Adrenal gland (tissue), 5 donors: ENCODE results near the gene NPC2.

Experiments
- POLR2A ChIP-seq, 2 donors: fragments of 450-650 bp; IDR thresholded peaks; one replicate each; pipeline ENCODE4 v1.6.1; 2017; ENCODE audit warnings: antibody characterized with exemption in 2 of 2, mild to moderate bottlenecking in 2 of 2, moderate library complexity in 1 of 2
- TF ChIP-seq, protein P1 (sequence below), 6 experiments: fragments of 450-650 bp in 4 of 6; fragments of 200-600 bp in 2 of 6; sonication (generic) in 1 of 6; IDR thresholded peaks; 1 replicate in 5 of 6; 2 replicates in 1 of 6; pipeline versions ENCODE4 v1.5.1 to v1.8.0; 2016 to 2021; ENCODE audit warnings: antibody characterized with exemption in 6 of 6, mild to moderate bottlenecking in 2 of 6, moderate library complexity in 1 of 6
- donor health status: DM: no; HTN: no; CAD: no.

DNA sequence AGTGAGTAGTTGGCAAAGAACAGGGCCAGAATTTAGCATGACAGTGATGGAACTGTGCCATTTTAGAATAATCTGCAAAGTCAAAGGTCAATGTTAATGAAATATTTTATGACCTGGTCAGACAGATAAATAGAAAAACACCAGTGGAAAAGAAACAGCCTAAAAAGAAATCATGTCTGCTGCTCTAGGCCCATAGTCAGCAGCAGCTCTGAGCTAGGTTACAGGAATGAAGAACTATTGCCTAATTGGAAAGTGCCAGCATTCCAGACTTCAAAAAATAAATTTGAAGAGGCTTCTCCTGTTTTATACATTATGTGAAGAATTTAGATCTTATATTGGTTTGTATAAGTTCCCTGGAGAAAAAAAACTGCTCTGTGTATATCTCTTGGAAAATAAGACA, 9.8 kb downstream of the NPC2 start:
- TF ChIP-seq, protein P1, sequence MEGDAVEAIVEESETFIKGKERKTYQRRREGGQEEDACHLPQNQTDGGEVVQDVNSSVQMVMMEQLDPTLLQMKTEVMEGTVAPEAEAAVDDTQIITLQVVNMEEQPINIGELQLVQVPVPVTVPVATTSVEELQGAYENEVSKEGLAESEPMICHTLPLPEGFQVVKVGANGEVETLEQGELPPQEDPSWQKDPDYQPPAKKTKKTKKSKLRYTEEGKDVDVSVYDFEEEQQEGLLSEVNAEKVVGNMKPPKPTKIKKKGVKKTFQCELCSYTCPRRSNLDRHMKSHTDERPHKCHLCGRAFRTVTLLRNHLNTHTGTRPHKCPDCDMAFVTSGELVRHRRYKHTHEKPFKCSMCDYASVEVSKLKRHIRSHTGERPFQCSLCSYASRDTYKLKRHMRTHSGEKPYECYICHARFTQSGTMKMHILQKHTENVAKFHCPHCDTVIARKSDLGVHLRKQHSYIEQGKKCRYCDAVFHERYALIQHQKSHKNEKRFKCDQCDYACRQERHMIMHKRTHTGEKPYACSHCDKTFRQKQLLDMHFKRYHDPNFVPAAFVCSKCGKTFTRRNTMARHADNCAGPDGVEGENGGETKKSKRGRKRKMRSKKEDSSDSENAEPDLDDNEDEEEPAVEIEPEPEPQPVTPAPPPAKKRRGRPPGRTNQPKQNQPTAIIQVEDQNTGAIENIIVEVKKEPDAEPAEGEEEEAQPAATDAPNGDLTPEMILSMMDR (IDR thresholded peaks at IDR 0.05), result no peak
- no peak for TF ChIP-seq POLR2A (IDR thresholded peaks at IDR 0.05)
